GM12801 (cell line): Measurements from ENCODE around the gene ZBTB4.

Source experiments
- CTCF ChIP-seq: IDR thresholded peaks from one replicate; pipeline ENCODE4 v1.5.1; 2011; ENCODE audit warnings: control low read depth; ENCODE audit not compliant: insufficient read length; ENCODE audit errors: extremely low read depth

The ZBTB4 gene

GRCh38 chr17:7468804-7469389 lies 10.5 kb downstream of the ZBTB4 start:
- no peak for TF ChIP-seq CTCF

- TF ChIP-seq CTCF: no peak
Observed at GRCh38 chr17:7468290-7468689, 11.1 kb downstream of the ZBTB4 start.

GRCh38 chr17:7467498-7467897 lies 11.9 kb downstream of the ZBTB4 start:
- TF ChIP-seq CTCF: no peak

GRCh38 chr17:7466639-7467341 lies 12.6 kb downstream of the ZBTB4 start:
- TF ChIP-seq CTCF: no peak

- TF ChIP-seq CTCF: no peak
Observed at GRCh38 chr17:7466318-7466638, 13.2 kb downstream of the ZBTB4 start.

GRCh38 chr17:7465597-7466275 lies 13.7 kb downstream of the ZBTB4 start:
- no peak for TF ChIP-seq CTCF

- TF ChIP-seq CTCF: no peak
Observed at GRCh38 chr17:7464081-7464480, 15.3 kb downstream of the ZBTB4 start.
